Activated effector memory CD4-positive, alpha-beta T cell treated with anti-CD3 and anti-CD28 coated beads, Interleukin-2, amount 50 U/mL, for 16 hours (primary cell): Measurements from ENCODE around the gene CFAP299.
A peak's percentile ranks its signal among the peaks of the same experiment; 100 is the strongest.

Source experiments
- DNase-seq: peaks from one replicate; pipeline ENCODE4 v3.0.0-alpha.2; 2020

The CFAP299 gene

GRCh38 chr4:80393246-80393969 lies 57.9 kb downstream of the CFAP299 start:
- no peak for DNase-seq

- no peak for DNase-seq
Measured at GRCh38 chr4:80393970-80394250, 58.4 kb downstream of the CFAP299 start.

- no peak for DNase-seq
Measured at GRCh38 chr4:80407246-80407645, 71.7 kb downstream of the CFAP299 start.

GRCh38 chr4:80409809-80410208 lies 74.3 kb downstream of the CFAP299 start:
- DNase-seq, result no peak

GRCh38 chr4:80412322-80412721 lies 76.8 kb downstream of the CFAP299 start:
- DNase-seq, result no peak

- DNase-seq, result no peak
Measured at GRCh38 chr4:80413086-80413485, 77.6 kb downstream of the CFAP299 start.

- DNase-seq, result no peak
Measured at GRCh38 chr4:80417019-80417418, 81.5 kb downstream of the CFAP299 start.

- DNase-seq, result no peak
Measured at GRCh38 chr4:80419946-80420345, 84.4 kb downstream of the CFAP299 start.

GRCh38 chr4:80420638-80421037 lies 85.1 kb downstream of the CFAP299 start:
- no peak for DNase-seq

GRCh38 chr4:80422727-80423404 lies 87.3 kb downstream of the CFAP299 start:
- no peak for DNase-seq

GRCh38 chr4:80423553-80424224 lies 88.2 kb downstream of the CFAP299 start:
- no peak for DNase-seq

GRCh38 chr4:80424225-80424581 lies 88.7 kb downstream of the CFAP299 start:
- DNase-seq, result no peak

GRCh38 chr4:80425124-80426100 lies 89.9 kb downstream of the CFAP299 start:
- DNase-seq, result no peak

GRCh38 chr4:80431203-80431965 lies 95.9 kb downstream of the CFAP299 start:
- DNase-seq, result no peak

- no peak for DNase-seq
Measured at GRCh38 chr4:80434238-80434637, 98.7 kb downstream of the CFAP299 start.

- DNase-seq, result no peak
Measured at GRCh38 chr4:80438016-80438415, 102.5 kb downstream of the CFAP299 start.

GRCh38 chr4:80439294-80440061 lies 103.9 kb downstream of the CFAP299 start:
- DNase-seq, result peak; percentile 66

- no peak for DNase-seq
Measured at GRCh38 chr4:80446248-80446647, 110.7 kb downstream of the CFAP299 start.

GRCh38 chr4:80446664-80447063 lies 111.1 kb downstream of the CFAP299 start:
- DNase-seq, result no peak

GRCh38 chr4:80447493-80447892 lies 112.0 kb downstream of the CFAP299 start:
- no peak for DNase-seq

GRCh38 chr4:80448056-80448455 lies 112.5 kb downstream of the CFAP299 start:
- DNase-seq, result no peak

- DNase-seq, result no peak
Measured at GRCh38 chr4:80452055-80452454, 116.5 kb downstream of the CFAP299 start.
